ENCODE data around the gene ASB18.

ASB18 gene

GRCh38 chr2:236261452-236261851, 2.8 kb downstream of the ASB18 start:
- no peak for TF ChIP-seq CTCF (IDR thresholded peaks at IDR 0.05)
- Histone ChIP-seq H3K27me3 (ENCODE audit: control insufficient read depth, insufficient read depth, low read length) (no peaks in the 10 kb centered on the region), H3K4me3 (ENCODE audit: low read depth, low read length) (no peak overlapping the region), H3K27ac (no peak overlapping the region), H3K9ac (no peak overlapping the region), H2AFZ (no peak overlapping the region), H3K9me3 (ENCODE audit: control insufficient read depth, low read length) (no peaks in the 10 kb centered on the region), H3K4me1 (no peaks in the 10 kb centered on the region), H3K36me3 (ENCODE audit: control insufficient read depth, insufficient read depth, low read length) (no peaks in the 10 kb centered on the region), H3K4me2 (ENCODE audit: low read length) (no peak overlapping the region), H3K79me2 (no peaks in the 10 kb centered on the region)

DNA sequence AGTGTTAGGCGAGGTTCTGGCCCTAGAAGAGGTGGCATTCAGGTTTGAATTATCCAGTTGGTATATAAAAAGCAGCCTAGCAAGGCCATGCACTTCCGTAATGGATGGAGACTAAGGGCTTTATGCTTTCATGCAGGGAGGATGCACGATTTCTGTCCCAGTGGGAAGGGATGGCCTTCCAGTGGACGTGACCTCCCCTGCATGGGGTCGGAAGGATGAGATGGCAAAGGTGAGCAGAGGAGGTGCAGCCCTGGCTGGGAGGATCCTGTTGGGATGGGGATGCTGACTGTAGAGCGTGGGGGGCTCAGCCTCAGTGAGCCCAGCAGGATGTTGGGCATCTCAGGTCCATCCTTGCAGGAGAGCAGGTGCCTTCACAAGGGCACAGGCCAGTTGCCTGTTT, 4.8 kb downstream of the ASB18 start:
- H3K4me1 ChIP-seq = no peaks in the 10 kb centered on the region
- no peaks in the 10 kb centered on the region for H3K27me3 ChIP-seq (ENCODE audit: control insufficient read depth, insufficient read depth, low read length)
- H3K4me2 ChIP-seq (ENCODE audit: low read length) = no peak overlapping the region
- no peak overlapping the region for H2AFZ ChIP-seq
- no peak overlapping the region for H3K27ac ChIP-seq
- H3K4me3 ChIP-seq (ENCODE audit: low read depth, low read length) = no peak overlapping the region
- H3K36me3 ChIP-seq (ENCODE audit: control insufficient read depth, insufficient read depth, low read length) = no peaks in the 10 kb centered on the region
- H3K79me2 ChIP-seq = no peaks in the 10 kb centered on the region
- no peaks in the 10 kb centered on the region for H3K9me3 ChIP-seq (ENCODE audit: control insufficient read depth, low read length)
- no peak for TF ChIP-seq CTCF (IDR thresholded peaks at IDR 0.05)
- H3K9ac ChIP-seq = no peak overlapping the region

DNA sequence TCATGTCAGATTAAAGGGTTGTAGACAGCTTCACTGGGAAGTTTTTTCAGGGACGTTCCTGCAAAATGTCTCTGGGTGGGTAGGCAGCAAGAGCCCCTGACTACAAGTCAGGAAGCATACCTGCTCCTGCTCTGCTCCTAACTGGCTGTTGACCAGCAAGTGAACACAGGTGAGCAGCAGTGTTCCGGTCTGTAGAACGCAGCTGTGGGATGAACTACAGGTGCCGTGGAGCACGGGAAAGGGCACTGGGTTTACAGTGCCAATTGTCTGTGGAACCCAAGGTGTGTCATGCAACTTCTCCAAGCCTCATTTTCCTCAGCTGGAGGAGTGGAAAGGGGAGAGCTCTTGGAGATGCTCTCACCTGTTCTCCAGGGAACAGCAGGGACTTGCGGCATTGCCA, 6.6 kb downstream of the ASB18 start:
- Histone ChIP-seq H3K4me3 (ENCODE audit: low read depth, low read length) (no peak overlapping the region), H2AFZ (no peak overlapping the region), H3K4me1 (no peaks in the 10 kb centered on the region), H3K9me3 (ENCODE audit: control insufficient read depth, low read length) (no peaks in the 10 kb centered on the region), H3K79me2 (no peaks in the 10 kb centered on the region), H3K4me2 (ENCODE audit: low read length) (no peak overlapping the region), H3K27ac (no peak overlapping the region), H3K36me3 (ENCODE audit: control insufficient read depth, insufficient read depth, low read length) (no peaks in the 10 kb centered on the region), H3K27me3 (ENCODE audit: control insufficient read depth, insufficient read depth, low read length) (no peaks in the 10 kb centered on the region), H3K9ac (no peak overlapping the region)
- TF ChIP-seq CTCF (IDR thresholded peaks at IDR 0.05) = no peak

DNA sequence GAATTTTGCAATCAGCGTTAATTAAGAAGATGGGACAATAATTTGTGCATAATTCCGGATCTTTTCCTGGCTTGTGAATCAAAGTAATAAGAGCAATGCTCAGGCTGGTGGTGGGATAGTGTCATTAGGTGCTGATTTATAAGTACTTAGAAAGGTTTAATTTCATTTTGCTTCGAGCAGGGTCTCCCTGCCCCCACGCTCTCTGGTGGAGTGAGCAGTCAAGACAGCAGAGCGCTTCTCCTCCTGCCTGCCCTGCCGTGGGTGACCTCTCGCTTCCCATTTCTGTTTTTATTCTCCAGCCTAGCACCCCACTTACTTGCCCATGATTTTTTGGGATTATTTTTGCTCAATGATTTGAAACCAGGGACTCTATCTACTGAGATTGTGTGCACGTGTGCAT, 7.1 kb downstream of the ASB18 start:
- H3K27me3 ChIP-seq (ENCODE audit: control insufficient read depth, insufficient read depth, low read length) = no peaks in the 10 kb centered on the region

More for the DNA sequence above, 7.1 kb downstream of the ASB18 start:
- no peak overlapping the region for H3K4me2 ChIP-seq (ENCODE audit: low read length)
- no peaks in the 10 kb centered on the region for H3K9me3 ChIP-seq (ENCODE audit: control insufficient read depth, low read length)
- TF ChIP-seq CTCF (IDR thresholded peaks at IDR 0.05) = no peak
- no peak overlapping the region for H2AFZ ChIP-seq
- H3K27ac ChIP-seq = no peak overlapping the region
- H3K9ac ChIP-seq = no peak overlapping the region
- no peak overlapping the region for H3K4me3 ChIP-seq (ENCODE audit: low read depth, low read length)
- H3K4me1 ChIP-seq = no peaks in the 10 kb centered on the region
- H3K36me3 ChIP-seq (ENCODE audit: control insufficient read depth, insufficient read depth, low read length) = no peaks in the 10 kb centered on the region
- H3K79me2 ChIP-seq = no peaks in the 10 kb centered on the region

Measured in parathyroid adenoma (tissue), 2 donors.